Endothelial cell of umbilical vein (primary cell): ENCODE data around the gene SCN4A.

Source experiments
- EZH2 ChIP-seq: IDR thresholded peaks from 2 replicates; pipeline ENCODE4 v1.6.1; 2012; ENCODE audit warnings: borderline replicate concordance, low read depth, mild to moderate bottlenecking, moderate library complexity, low read length, inconsistent platforms; ENCODE audit not compliant: severe bottlenecking
- GATA2 ChIP-seq: IDR thresholded peaks from 2 replicates; pipeline ENCODE4 v1.7.0; 2011; ENCODE audit warnings: low read depth, mild to moderate bottlenecking, moderate library complexity, mixed read lengths, low read length; ENCODE audit not compliant: insufficient read length, insufficient read depth
- POLR2A ChIP-seq: IDR thresholded peaks from 2 replicates; pipeline ENCODE4 v1.6.1; 2012; ENCODE audit warnings: low read depth, mild to moderate bottlenecking, control low read depth, low read length
- POLR2AphosphoS5 ChIP-seq: IDR thresholded peaks from 2 replicates; pipeline ENCODE4 v1.6.1; 2012; ENCODE audit warnings: low read depth, mild to moderate bottlenecking, control low read depth, low read length, moderate library complexity; ENCODE audit not compliant: insufficient read depth
- TF ChIP-seq, protein P1 (sequence below), 2 donors: IDR thresholded peaks; 1 replicate in 1 of 2; 2 replicates in 1 of 2; pipeline ENCODE4 v1.5.1; 2011; ENCODE audit warnings: low read length in 2 of 2, mild to moderate bottlenecking in 2 of 2, moderate library complexity in 2 of 2, control low read depth in 1 of 2, inconsistent platforms in 1 of 2, low read depth in 1 of 2; ENCODE audit not compliant: insufficient read depth in 1 of 2; ENCODE audit errors: extremely low read depth in 1 of 2

DNA sequence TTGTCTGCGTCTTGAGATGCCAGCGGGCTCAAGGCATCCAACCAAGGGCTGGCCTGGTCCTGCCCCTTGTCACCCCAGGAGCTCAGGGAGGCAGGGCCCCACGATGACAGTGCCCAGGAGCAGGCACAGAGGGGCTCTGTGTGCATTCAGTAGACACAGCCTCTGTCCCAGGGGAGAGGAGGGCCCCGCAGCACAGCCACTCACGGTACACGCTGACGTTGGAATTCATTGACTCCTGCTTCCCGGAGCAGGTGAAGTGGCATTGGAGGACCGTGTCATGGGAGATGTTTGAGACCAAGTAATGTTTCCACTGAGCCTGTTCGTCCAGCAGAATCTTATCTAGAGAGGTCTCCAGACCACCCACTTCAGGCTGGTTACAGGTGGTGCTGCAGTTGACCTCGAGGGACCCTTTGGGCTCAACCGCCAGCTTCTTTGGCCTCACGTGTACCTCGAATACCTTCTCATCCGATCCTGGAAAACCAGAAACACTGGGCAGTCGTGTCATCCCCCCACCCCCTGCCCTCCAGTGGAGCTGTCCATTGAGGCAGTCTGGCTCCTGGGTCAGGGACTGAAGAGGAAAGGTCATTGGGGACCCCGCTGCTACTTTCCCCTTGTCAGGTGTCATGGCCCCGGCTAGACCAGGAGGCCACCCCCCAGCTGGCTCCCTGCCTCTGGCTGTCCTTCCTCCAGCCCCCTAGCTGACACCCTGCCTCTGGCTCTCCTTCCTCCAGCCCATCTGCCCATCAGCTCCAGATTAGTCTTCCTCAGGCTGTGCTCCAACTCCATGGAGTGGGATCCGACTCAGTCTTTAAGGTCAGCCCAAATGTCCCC lies 32.4 kb upstream of the SCN4A start:
- TF ChIP-seq, protein P1, sequence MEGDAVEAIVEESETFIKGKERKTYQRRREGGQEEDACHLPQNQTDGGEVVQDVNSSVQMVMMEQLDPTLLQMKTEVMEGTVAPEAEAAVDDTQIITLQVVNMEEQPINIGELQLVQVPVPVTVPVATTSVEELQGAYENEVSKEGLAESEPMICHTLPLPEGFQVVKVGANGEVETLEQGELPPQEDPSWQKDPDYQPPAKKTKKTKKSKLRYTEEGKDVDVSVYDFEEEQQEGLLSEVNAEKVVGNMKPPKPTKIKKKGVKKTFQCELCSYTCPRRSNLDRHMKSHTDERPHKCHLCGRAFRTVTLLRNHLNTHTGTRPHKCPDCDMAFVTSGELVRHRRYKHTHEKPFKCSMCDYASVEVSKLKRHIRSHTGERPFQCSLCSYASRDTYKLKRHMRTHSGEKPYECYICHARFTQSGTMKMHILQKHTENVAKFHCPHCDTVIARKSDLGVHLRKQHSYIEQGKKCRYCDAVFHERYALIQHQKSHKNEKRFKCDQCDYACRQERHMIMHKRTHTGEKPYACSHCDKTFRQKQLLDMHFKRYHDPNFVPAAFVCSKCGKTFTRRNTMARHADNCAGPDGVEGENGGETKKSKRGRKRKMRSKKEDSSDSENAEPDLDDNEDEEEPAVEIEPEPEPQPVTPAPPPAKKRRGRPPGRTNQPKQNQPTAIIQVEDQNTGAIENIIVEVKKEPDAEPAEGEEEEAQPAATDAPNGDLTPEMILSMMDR (IDR thresholded peaks at IDR 0.05; ENCODE audit: extremely low read depth in 1 of 2, insufficient read depth in 1 of 2, low read depth in 1 of 2, low read length in 2 of 2), result no peak
- peak; percentile 51 for TF ChIP-seq POLR2A
- no peak for TF ChIP-seq EZH2
- no peak for TF ChIP-seq POLR2AphosphoS5
- no peak for TF ChIP-seq GATA2
